OCI-LY7 (cell line): ENCODE measurements around the gene ZSCAN22. TPM values are rescaled to one million over a fixed set of nuclear protein-coding genes. Genes with fewer than 3 reads are reported as not detected.

ENCODE experiments used
- BruUV-seq: library from RNA; stranded (reverse); fragments of 400-500 nt; replicated peaks from 2 replicates; lab custom pipeline; 2021; lab: Mats Ljungman, UMichigan
- CTCF ChIA-PET: fragments of 300-600 bp; sonication (Branson Sonifier 250); formaldehyde crosslinking; loops from one replicate; lab custom pipeline; 2022; ENCODE audit warnings: antibody characterized with exemption; ENCODE audit not compliant: unreplicated experiment; lab: Charles Lee
- POLR2A ChIA-PET: fragments of 300-600 bp; sonication (Branson Sonifier 250); formaldehyde crosslinking; loops from one replicate; lab custom pipeline; 2022; ENCODE audit warnings: antibody characterized with exemption; lab: Charles Lee
- DNase-seq: peaks from one replicate; pipeline ENCODE4 v3.0.0-alpha.2; 2015; ENCODE audit warnings: low spot score
- H2AFZ ChIP-seq: fragments of 200-600 bp; sonication (generic), shearing (Covaris generic); 2 replicates; pipeline ENCODE4 v1.6.1; 2014; ENCODE audit warnings: mild to moderate bottlenecking, antibody characterized with exemption, low read length, moderate library complexity
- H3K27ac ChIP-seq: fragments of 200-600 bp; sonication (generic); 2 replicates; pipeline ENCODE4 v1.5.1; 2014; ENCODE audit warnings: mixed run types, low read depth, mild to moderate bottlenecking, moderate library complexity, low read length, inconsistent platforms; ENCODE audit not compliant: poor library complexity, severe bottlenecking
- H3K36me3 ChIP-seq: fragments of 200-600 bp; sonication (generic); 2 replicates; pipeline ENCODE4 v1.6.1; 2014; ENCODE audit warnings: mild to moderate bottlenecking, antibody characterized with exemption, low read length, moderate library complexity, mixed read lengths; ENCODE audit not compliant: insufficient read depth
- H3K4me1 ChIP-seq: fragments of 200-600 bp; sonication (generic); 2 replicates; pipeline ENCODE4 v1.5.1; 2014; ENCODE audit warnings: mild to moderate bottlenecking, low read length; ENCODE audit not compliant: insufficient read depth, poor library complexity, severe bottlenecking
- H3K4me2 ChIP-seq: fragments of 200-600 bp; sonication (generic); 2 replicates; pipeline ENCODE4 v1.6.1; 2014; ENCODE audit warnings: mild to moderate bottlenecking, low read length
- H3K4me3 ChIP-seq: fragments of 200-600 bp; sonication (generic); 2 replicates; pipeline ENCODE4 v1.5.1; 2014; ENCODE audit warnings: mild to moderate bottlenecking, low read depth, low read length; ENCODE audit not compliant: poor library complexity, severe bottlenecking
- H3K79me2 ChIP-seq: fragments of 200-600 bp; sonication (generic); 2 replicates; pipeline ENCODE4 v1.6.1; 2016; ENCODE audit warnings: low read depth, mild to moderate bottlenecking, low read length, moderate library complexity, mixed read lengths; ENCODE audit not compliant: insufficient read depth
- H3K9me2 ChIP-seq: fragments of 200-600 bp; sonication (generic); 2 replicates; pipeline ENCODE4 v1.6.1; 2016; ENCODE audit warnings: mild to moderate bottlenecking, low read length, mixed read lengths; ENCODE audit not compliant: insufficient read depth
- H3K9me3 ChIP-seq: fragments of 200-600 bp; sonication (generic); 2 replicates; pipeline ENCODE4 v1.6.1; 2014; ENCODE audit warnings: mild to moderate bottlenecking, mixed run types, low read length, mixed read lengths
- H4K20me1 ChIP-seq: fragments of 200-600 bp; sonication (generic); 2 replicates; pipeline ENCODE4 v1.6.1; 2014; ENCODE audit warnings: mild to moderate bottlenecking, antibody characterized with exemption, low read length, moderate library complexity, mixed read lengths; ENCODE audit not compliant: insufficient read depth
- EZH2phosphoT487 ChIP-seq: fragments of 200-600 bp; sonication (generic); IDR thresholded peaks from 2 replicates; pipeline ENCODE4 v1.6.1; 2018; ENCODE audit warnings: low read depth, borderline replicate concordance, mild to moderate bottlenecking, mixed run types, antibody characterized with exemption, low read length, moderate library complexity, mixed read lengths
- intact Hi-C: fragments of 100-400 bp; cut with micrococcal nuclease; formaldehyde crosslinking; loops from one replicate; pipeline ENCODE4 v1.10.0; 2022; ENCODE audit not compliant: unreplicated experiment
- total RNA-seq, 2 experiments: library from RNA; depleted of rRNA in 1 of 2; stranded (reverse); fragments of >200 nt in 1 of 2; shearing (Covaris generic) in 1 of 2; gene quantifications; 2 replicates each; pipeline ENCODE4 v1.2.3, GENCODE V29; 2014 to 2022
- TF ChIP-seq, protein P1 (sequence below): fragments of 200-600 bp; sonication (generic); conservative IDR thresholded peaks from 2 replicates; pipeline ENCODE4 v1.5.1; 2014; ENCODE audit warnings: mild to moderate bottlenecking, antibody characterized with exemption, low read length, moderate library complexity, mixed read lengths

The ZSCAN22 gene
- total RNA-seq, 2 experiments from 2014 or later, result 3.3 to 3.7 TPM

DNA sequence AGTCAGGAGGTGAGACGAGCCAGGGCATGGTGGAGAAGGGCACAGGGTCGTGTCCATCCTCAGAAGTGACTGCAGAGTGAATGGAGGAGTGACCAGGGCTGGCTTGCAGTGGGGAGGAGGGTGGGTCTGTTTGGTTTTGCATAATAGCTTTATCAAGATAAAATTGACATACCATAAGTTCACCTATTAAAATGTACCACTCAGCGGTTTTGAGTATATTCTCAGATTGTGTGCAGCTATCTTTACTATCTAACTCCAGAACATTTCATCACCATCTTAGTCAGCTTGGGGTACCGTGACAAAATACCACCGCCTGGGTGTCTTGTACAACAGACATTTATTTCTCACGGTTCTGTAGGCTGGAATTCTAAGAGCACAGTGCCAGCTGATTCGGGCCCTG, 34.9 kb upstream of the ZSCAN22 start:
- H2AFZ ChIP-seq, result no peak overlapping the region
- H3K9me3 ChIP-seq, result peaks cover 11% of the 10 kb centered on the region
- no TSS peak for BruUV-seq
- no peak for DNase-seq
- H3K9me2 ChIP-seq, result no peaks in the 10 kb centered on the region
- CTCF ChIA-PET, result no interaction called here
- H3K36me3 ChIP-seq, result peaks cover 95% of the 10 kb centered on the region
- POLR2A ChIA-PET, result no interaction called here
- intact Hi-C loops, result no loop called here
- TF ChIP-seq, protein P1, sequence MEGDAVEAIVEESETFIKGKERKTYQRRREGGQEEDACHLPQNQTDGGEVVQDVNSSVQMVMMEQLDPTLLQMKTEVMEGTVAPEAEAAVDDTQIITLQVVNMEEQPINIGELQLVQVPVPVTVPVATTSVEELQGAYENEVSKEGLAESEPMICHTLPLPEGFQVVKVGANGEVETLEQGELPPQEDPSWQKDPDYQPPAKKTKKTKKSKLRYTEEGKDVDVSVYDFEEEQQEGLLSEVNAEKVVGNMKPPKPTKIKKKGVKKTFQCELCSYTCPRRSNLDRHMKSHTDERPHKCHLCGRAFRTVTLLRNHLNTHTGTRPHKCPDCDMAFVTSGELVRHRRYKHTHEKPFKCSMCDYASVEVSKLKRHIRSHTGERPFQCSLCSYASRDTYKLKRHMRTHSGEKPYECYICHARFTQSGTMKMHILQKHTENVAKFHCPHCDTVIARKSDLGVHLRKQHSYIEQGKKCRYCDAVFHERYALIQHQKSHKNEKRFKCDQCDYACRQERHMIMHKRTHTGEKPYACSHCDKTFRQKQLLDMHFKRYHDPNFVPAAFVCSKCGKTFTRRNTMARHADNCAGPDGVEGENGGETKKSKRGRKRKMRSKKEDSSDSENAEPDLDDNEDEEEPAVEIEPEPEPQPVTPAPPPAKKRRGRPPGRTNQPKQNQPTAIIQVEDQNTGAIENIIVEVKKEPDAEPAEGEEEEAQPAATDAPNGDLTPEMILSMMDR, result no peak
- TF ChIP-seq EZH2phosphoT487, result no peak
- no peaks in the 10 kb centered on the region for H3K4me1 ChIP-seq
- H3K4me2 ChIP-seq, result no peak overlapping the region
- H3K4me3 ChIP-seq, result no peak overlapping the region
- no peak overlapping the region for H3K27ac ChIP-seq
- H4K20me1 ChIP-seq, result no peaks in the 10 kb centered on the region
- H3K79me2 ChIP-seq, result no peaks in the 10 kb centered on the region

DNA sequence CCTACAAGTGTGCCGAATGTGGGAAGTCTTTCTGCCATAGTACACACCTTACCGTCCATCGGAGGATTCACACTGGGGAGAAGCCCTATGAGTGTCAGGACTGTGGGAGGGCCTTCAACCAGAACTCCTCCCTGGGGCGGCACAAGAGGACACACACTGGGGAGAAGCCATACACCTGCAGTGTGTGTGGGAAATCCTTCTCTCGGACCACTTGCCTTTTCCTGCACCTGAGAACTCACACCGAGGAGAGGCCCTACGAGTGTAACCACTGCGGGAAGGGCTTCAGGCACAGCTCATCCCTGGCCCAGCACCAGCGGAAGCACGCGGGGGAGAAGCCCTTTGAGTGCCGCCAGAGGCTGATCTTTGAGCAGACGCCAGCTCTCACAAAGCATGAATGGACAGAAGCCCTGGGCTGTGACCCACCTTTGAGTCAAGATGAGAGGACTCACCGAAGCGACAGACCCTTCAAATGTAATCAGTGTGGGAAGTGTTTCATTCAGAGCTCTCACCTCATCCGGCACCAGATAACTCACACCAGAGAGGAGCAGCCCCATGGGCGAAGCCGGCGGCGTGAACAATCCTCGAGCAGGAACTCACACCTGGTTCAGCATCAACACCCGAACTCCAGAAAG, 31.9 kb upstream of the ZSCAN22 start:
- H3K4me1 ChIP-seq, result no peaks in the 10 kb centered on the region
- H3K4me3 ChIP-seq, result no peak overlapping the region
- peaks cover 94% of the 10 kb centered on the region for H3K36me3 ChIP-seq
- no peak for TF ChIP-seq EZH2phosphoT487
- TF ChIP-seq, protein P1, result no peak
- ChIA-PET CTCF (no interaction called here), POLR2A (no interaction called here)
- intact Hi-C loops, result no loop called here
- H3K9me3 ChIP-seq, result peaks cover 11% of the 10 kb centered on the region
- H3K27ac ChIP-seq, result no peak overlapping the region
- no TSS peak for BruUV-seq
- H3K9me2 ChIP-seq, result no peaks in the 10 kb centered on the region
- no peaks in the 10 kb centered on the region for H4K20me1 ChIP-seq
- H2AFZ ChIP-seq, result no peak overlapping the region
- H3K79me2 ChIP-seq, result no peaks in the 10 kb centered on the region
- H3K4me2 ChIP-seq, result no peak overlapping the region
- DNase-seq, result no peak

DNA sequence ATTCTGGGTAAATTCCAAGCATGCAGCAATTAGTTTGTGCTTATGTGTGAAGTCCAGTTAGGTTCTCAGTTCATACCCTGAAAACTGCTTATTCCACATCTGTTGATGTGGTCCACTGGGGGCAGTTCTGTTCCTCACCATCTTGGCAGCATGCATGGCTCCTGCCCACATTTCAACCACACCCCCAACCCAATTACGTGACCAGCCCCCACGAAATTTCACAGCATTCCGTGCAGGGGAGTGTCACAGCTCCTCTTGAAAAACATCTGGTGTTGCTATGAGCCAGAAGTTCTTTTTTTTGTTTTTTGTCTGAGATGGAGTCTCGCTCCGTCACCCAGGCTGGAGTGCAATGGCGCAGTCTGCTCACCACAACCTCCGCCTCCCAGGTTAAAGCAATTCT, 30.7 kb upstream of the ZSCAN22 start:
- Histone ChIP-seq H3K9me2 (no peaks in the 10 kb centered on the region), H3K36me3 (peaks cover 97% of the 10 kb centered on the region), H3K4me3 (no peak overlapping the region), H3K4me1 (no peaks in the 10 kb centered on the region), H3K9me3 (peaks cover 11% of the 10 kb centered on the region), H3K4me2 (no peak overlapping the region), H3K27ac (no peak overlapping the region), H2AFZ (no peak overlapping the region), H4K20me1 (no peaks in the 10 kb centered on the region), H3K79me2 (no peaks in the 10 kb centered on the region)
- POLR2A ChIA-PET, result no interaction called here
- CTCF ChIA-PET, result no interaction called here
- TF ChIP-seq EZH2phosphoT487, result no peak
- TF ChIP-seq, protein P1, result no peak
- no TSS peak for BruUV-seq
- no peak for DNase-seq
- intact Hi-C loops, result no loop called here
